HG03060 (cell line): ENCODE data around the gene RGS9.
"Not testable (repeated sequence)": the region's sequence is repeated elsewhere in the genome, so short reads cannot be mapped to it uniquely, and the experiment has no call there.

Experiments used
- ATAC-seq: cut with Tn5 transposase; IDR thresholded peaks from one replicate; pipeline ENCODE4 v1.9.1; 2021; ENCODE audit warnings: low read depth, moderate number of reproducible peaks; ENCODE audit not compliant: unreplicated experiment

Gene RGS9

DNA sequence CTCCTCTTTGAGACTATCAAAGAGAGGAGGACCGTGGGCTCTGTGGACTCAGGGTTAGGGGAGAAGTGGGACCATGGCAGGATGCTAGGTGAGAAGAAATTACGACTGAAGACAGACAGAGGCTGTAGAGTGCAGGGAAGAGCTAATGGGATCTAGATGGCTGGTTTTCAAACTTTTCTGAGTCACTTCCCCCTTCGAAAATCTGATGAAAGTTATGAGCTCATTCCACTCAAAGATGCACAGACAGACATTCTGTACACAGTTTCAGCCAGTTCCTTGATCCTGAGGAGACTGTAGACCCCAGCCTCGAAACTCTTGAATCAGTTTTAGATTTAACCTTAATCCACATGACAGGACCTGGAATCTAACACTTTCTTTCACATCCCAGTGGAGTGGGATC is 40.7 kb downstream of the RGS9 start:
- no peak for ATAC-seq

DNA sequence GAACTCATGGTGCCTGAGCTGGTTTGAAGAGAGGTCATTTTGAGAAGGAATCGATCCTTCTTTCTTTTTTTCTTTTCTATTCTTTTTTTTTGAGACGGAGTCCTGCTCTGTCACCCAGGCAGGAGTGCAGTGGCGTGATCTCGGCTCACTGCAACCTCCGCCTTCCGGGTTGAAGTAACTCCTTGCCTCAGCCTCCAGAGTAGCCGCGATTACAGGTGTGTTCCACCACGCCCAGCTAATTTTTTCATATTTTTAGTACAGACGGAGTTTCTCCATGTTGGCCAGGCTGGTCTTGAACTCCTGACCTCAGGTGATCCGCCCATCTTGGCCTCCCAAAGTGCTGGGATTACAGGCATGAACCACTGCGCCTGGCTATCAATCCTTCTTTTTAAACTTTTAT is 43.1 kb downstream of the RGS9 start:
- not testable (repeated sequence) for ATAC-seq

DNA sequence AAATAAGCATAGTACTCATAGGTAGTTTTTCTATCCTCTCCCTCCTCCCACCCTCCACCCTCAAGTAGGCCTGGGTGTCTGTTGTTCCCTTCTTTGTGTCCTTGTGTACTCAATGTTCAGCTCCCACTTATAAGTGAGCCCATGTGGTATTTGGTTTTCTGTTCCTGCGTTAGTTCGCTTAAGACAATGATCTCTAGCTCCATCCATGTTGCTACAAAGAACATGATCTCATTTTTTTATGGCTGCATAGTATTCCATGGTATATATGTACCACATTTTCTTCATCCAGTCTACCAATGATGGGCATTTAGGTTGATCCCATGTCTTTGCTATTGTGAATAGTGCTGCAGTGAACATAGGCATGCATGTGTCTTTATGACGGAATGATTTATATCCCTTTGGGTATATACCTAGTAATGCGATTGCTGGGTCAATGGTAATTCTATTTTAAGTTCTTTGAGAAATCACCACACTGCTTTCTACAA is 43.6 kb downstream of the RGS9 start:
- not testable (repeated sequence) for ATAC-seq

DNA sequence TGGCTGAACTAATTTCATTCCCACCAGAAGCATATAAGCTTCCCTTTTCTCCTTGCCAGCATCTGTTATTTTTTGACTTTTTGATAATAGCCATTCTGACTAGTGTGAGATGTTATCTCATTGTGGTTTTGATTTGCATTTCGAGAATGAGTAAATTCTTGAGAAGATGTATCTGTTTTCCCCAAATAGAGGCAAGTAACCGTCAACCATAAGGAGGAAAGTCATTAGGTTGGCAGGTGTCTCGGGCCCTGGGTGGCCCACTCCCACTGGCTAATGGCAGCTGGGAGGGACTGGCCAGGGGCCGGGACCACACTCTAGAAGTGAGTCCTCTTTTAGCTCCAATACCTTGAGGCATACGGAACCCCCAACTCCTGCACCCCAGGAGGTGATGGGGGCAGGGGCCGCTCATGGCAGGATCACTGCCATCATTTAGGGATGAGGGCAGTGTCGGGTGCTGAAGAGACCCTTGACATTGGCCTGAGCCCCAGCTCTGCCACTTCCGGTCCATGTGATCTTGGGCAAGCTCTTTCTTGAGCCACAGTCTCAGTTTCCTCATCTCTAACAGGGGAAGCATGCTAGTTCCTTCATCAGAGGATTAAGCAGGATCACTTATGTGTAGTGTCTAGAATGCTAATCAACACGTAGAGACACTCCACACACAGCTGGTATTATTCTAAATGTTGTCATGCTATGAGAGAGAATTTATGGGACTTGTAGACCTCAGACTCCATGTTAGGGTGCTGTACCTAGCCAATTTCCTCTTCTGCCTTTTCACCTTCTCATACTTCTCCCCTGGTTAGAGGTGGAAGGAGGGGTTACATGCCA is 44.3 kb downstream of the RGS9 start:
- ATAC-seq: peak; percentile 61

DNA sequence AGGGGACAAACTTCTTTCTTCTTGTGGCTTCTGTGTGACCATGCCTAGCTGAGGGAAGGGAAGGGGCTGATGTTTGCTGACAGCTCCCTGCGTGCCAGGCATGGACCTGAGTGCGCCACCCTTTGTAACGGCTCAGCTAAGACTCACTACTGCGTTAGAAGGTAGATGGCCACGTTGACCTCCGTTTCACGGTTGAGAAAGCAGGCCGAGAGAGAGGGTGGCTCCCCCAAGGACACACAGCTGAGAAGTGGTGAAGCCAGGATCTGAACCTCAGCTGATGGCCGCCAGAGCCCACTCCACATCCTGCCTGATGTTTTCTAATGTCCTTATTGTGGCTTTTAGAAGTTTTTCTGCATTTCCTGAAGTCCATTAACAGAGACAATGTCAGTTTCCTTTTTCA is 45.1 kb downstream of the RGS9 start:
- no peak for ATAC-seq

DNA sequence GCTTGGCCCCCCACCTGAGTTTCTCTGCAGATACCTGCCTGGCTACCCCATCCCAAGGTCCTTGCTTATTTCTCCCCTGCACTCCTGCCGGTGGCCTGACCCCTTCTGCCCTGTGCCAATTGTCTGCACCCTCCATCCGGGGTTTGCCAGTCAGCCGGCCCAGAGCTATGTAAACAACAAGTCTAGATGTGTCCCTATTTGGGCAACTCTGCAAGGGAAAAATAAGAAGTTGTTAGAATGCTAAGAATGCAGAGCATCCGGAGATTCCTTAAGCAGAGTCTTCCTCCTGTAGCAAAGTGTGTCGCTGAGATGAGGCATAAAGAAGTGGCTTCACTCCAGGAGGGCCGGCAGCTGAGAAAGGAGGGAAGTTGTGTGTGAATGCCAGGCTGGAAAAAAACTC is 46.6 kb downstream of the RGS9 start:
- no peak for ATAC-seq

DNA sequence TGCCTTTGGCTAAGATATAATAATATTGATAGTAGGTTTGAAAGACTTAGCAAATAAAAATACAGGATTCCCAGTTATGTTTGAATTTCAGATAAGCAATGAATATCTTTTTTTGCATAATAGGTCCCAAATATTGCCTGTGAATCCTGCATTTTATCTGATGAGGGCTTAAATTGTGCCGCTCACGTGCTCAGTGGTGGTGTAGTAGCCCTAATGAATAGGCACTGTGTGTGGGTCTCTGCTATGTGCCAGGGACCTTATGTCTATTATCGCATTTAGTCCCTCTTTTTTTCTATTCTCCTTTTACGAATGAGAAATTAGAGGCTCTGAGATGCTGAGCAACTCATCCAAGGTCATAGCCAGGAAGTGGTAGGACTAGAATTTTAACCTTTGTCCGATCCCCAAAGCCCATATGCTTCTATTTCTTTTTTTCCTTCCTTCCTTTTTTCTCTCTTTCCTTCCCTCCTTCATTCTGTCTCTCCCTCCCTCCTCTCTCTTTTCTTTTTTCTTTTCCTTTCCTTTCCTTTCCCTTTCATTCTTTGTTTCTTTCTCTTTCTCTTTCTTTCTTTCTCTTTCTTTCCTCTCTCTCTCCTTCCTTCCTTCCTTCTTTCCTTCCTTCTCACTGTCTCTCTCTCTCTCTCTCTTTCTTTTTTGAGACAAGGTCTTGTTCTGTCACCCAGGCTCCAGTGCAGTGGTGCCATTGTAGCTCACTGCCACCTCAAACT is 47.2 kb downstream of the RGS9 start:
- ATAC-seq: no peak

DNA sequence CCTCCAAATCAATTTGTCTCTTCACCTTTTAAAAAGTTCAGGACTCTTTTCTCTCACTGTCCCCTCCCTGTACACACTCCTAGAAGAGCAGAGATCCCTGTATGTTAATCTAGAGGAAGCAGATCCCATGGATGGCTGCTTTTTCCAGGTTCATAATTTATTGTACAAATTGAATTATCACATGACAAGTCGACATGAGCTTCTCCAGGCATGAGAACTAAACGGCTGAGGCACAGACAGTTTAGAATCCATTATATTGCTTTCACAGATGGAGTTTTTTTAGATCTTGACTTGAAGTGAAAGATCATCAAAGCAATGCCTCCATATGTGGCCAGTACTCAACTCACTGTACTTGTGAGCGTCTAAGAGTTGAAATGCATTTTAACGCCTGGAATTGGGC is 47.9 kb downstream of the RGS9 start:
- ATAC-seq: no peak

DNA sequence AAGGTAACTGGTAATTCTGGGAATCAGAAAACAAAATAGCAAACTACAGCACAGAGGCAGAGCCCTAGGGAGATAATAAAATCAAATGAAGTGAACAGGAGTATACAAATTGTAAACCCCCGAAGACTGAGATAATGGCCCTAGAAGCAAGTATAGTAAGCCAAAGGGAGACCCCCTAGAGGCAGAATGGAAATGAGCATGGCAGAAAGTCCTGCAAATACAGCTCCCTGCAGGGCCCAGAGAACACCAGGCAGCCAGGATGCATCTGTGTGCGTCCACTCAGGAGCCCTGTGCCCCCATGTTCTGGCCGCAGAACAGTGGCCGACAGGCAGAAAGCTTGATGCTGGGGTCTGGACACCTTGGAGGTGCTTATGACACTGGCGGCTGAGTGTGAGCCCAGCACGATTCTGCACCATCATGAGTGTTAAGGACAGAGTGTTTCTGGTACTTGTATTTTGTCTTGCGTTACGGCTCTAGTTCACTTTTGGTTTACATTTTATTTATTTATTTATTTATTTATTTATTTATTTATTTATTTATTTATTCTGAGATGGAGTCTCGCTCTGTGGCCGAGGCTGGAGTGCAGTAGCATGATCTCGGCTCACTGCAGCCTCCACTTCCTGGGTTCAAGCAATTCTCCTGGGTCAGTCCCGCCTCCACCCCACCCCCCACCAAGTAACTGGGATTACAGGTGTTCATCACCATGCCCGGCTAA is 48.7 kb downstream of the RGS9 start:
- no peak for ATAC-seq

DNA sequence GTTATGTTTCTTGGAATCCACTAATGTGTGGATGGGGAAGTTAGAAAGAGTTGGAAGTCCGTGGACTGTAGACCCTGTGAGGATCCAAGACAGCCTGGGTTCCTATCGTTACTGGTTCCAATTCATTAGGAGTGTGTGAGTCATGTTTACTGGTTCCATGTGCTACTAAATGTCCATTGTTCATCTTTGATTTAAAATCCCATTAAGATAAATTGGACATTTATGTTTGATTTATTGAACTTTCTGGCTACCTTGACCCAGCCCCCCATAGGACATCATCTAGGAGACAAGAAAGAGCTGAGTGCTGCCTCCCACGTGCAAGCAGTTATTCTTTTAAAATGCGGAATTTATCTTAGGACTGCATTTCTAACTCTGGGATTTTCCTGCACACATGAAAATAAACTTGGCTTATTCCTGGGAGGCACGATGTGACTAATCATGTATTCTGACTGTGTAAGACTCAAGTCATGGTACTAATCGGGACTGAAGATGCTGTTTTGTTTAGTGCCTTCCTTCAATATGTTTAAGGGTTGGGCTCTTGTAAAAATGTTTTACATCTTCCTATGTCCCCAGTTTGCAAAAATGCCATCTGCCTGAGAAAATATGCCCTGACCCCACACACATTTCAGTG is 53.4 kb downstream of the RGS9 start:
- no peak for ATAC-seq

DNA sequence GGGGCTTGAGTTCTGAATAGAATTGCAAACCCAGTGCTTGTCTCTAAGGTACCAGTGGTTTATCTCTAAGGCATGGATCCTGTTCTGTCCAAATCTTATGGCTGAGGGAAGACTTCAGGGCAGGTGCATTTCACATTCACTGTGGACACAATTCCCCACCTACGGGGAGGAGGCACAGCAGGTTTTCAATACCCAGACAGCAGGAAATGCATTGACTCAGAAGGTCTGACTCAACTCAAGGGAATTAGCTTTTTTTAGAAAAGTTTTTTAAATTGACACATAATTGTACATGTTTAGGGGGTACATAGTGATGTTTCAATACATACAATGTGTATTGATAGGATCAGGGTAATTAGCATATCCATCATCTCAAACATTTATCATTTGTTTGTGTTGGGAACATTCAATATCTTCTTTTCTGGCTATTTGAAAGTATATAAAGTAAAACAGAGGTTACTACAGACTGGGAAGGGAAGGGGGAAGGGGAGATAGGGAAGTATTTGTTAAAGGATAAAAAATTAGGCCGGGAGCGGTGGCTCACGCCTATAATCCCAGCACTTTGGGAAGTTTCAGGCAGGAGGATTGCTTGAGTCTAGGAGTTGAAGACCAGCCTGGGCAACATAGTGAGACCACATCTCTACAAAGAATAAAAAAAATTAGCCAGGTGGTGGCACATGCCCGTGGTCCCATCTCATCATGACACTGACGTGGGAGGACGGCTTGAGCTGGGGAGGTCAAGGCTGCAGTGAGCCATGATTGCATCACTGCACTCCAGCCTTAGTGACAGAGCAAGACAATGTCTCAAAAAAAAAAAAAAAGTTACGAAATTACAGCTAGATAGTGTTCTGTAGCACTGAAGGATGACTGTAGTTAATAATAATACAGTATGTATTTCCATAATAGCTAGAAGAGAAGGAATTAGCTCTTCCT is 54.9 kb downstream of the RGS9 start:
- ATAC-seq: no peak

DNA sequence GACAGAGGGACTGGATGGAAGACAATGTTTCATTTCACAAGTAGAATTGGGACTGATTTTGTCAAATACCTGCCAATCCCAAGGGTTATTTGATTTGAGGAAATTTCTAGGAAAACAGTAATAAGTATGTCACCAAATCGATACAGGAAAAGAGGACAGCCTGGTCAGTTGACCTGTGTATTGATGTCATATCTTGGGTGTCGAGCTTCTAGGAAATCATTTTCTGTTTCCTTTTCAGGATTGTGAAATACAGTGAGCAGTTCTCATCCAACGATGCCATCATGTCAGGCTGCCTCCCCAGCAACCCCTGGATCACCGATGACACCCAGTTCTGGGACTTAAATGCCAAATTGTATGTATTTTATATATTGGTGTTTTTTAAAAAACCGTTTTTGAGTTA is 56.1 kb downstream of the RGS9 start:
- no peak for ATAC-seq

DNA sequence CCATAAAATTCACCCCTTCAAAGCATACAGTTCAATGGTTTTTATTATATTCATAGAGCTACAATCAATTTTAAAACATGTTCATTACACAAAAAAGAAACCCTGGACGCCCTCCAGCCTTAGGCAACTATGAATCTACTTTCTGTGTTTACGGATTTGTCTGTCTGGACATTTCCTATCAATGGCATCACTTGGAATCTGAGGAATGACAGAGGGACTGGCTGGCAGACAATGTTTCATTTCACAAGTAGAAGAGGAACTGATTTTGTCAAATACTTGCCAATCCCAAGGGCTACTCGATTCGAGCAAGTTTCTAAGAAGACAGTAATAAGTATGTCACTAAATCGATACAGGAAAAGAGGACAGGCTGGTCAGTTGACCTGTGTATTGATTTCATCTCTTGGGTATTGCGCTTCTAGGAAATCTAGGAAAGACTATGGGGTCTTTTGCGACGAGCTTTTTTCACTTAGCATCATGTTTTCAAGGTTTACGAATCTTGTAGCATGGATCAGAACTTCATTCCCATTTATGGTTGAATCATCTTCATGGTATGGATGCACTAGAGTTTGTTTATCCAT is 56.6 kb downstream of the RGS9 start:
- no peak for ATAC-seq

DNA sequence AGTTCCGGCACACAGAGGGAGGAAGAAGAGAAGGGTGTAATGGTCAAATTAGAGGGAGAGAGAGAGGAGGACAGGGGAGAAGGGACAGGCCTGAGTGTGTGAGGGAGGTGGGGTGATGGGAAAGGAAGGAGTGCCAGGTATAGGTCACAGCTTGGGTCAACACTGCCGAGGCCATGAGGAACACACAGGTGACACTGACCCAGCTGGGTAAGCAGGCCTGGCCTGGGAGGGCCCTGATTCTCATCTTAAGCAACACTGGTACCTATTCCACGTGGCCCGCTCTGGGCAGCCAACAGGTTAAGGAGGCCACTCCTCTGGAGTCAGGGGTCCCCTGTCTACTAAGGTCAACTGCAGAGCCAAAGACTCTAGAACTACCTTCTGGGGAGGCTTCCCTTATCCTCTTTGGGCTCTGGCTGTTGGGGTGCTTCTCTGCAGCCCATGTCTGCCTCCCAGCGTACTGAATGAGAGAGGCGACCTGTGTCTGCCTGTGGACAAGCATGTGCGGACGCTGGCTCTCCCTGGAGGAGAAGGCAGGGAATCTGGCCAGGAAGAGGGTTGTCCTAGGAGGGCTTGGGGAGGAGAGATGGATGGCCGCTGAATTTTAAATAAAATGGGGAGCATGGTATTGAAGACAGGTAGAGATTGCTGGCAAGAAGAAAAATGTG is 57.6 kb downstream of the RGS9 start:
- no peak for ATAC-seq

DNA sequence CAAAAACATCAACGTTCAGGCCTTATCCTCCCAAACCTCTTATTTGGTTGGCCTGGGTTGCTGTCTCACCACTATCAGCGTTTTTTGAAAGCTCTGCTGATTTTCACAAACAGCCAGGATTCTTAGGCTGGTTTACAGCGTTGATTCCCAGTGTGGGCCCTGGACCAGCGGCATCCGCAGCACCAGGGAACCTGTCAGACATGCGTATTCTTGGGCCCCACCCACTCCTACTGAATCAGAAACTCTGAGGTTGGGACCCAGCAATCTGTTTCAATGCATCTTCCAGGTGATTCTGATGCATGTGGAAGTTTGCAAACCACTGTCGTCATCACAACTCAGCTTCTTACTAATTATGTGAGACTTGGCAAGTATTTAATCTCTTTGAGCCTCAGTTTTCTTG is 58.5 kb downstream of the RGS9 start:
- no peak for ATAC-seq

DNA sequence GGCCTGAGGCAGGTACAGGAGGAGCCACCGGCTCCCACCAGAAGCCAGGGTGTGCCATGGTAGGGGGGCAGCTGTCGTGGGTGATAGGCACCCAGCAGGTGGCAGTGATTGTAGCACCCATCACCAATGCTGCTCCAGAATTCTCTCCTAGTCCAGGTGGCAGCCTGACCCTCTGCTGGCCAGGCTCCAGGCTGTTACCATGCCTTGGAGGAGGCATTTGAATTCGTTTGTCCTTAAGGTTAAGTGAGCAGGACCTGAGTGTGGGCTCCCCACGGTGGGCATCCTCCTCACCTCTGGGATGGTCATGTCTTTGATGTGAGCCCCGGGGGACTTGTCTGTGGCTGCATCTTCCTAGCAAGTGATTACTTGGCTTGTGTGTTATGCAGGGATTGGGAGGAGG is 59.4 kb downstream of the RGS9 start:
- ATAC-seq: no peak

DNA sequence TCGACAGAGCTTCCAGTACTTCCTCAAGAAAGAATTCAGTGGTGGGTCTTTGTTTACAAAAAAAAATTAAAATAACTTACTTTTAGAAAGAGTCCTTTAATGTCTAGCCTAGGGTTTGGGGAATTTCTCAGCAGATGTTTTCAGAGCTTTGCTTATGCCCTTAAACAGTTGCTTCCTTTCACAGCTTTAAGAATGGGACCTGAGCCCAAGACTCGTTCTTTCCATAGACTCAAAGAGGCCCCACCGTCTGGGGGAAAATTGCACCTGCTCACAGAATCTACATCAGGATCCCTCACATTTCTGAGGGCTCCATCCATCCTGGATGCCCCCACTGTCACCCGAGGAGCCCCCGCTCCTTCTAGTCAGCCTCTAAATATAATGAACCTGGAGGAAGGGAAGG is 60.0 kb downstream of the RGS9 start:
- ATAC-seq: no peak

DNA sequence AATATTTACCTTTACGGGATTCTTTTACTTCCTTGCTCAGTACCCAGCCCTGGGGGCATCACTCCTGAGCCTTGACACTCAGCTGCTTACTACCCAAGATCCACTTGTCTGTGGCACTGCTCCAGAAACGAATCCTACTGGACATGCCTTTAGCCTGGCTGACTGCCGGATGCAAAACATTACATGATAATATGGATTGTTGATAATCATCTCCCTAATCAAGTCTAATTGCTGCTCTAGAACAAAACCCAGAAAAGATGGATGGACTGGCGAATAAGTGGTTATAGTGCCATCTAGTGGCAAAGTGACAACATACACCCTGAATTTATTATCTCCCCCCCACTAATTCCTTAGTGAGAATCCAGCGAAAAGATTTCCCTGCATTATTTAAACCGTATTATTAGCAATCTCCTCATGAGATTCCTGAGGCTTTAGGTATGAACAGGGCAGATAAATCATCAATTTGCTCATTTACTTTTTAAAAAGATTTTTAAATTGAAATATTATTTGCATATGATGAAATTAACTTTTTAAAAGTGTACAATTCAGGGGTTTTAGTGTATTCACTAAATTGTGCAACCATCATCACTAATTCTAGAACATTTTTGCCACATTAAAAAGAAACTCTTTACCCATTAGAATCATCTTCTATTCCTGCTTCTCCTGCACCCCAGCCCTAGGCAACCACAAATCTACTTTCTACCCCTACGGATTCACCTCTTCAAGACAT is 61.6 kb downstream of the RGS9 start:
- ATAC-seq: no peak
